B cell (primary cell): Measurements from ENCODE around the gene IGSF9. TPM values are rescaled to one million over a fixed set of nuclear protein-coding genes. Genes with fewer than 3 reads are reported as not detected.

ENCODE experiments used
- ATAC-seq: fragments of 200-7000 bp; cut with Tn5 transposase; one replicate; pipeline ENCODE4 v1.10.0; 2021; ENCODE audit warnings: low read depth, mild to moderate bottlenecking, moderate number of reproducible peaks, moderate library complexity
- CTCF ChIA-PET: fragments of 350-600 bp; sonication (Branson Sonifier 250); formaldehyde crosslinking; loops from one replicate; lab custom pipeline; 2021; ENCODE audit warnings: antibody characterized with exemption, inconsistent platforms; lab: Charles Lee
- POLR2A ChIA-PET: fragments of 350-600 bp; sonication (Branson Sonifier 250); formaldehyde crosslinking; loops from one replicate; lab custom pipeline; 2021; ENCODE audit warnings: antibody characterized with exemption; lab: Charles Lee
- DNase-seq: peaks from one replicate; pipeline ENCODE4 v3.0.0; 2013
- H2AFZ ChIP-seq: 2 replicates; pipeline ENCODE4 v1.6.1; 2012; ENCODE audit warnings: mild to moderate bottlenecking, low read depth, low read length; ENCODE audit not compliant: insufficient read depth, poor library complexity, severe bottlenecking
- H3K27ac ChIP-seq, 2 donors: 1 replicate in 1 of 2; 2 replicates in 1 of 2; pipeline ENCODE4 v1.5.1; 2012 to 2013; ENCODE audit warnings: low read length in 2 of 2, mild to moderate bottlenecking in 2 of 2, moderate library complexity in 1 of 2
- H3K27me3 ChIP-seq, 4 experiments: fragments of 200-600 bp in 1 of 4; sonication (generic) in 1 of 4; replicated peaks in 1 of 4; 1 replicate in 2 of 4; 2 replicates in 2 of 4; pipeline versions ENCODE4 v1.6.1 to v1.7.0; 2013 to 2016; ENCODE audit warnings: low read length in 3 of 4, mild to moderate bottlenecking in 2 of 4, mixed read lengths in 1 of 4, moderate library complexity in 1 of 4; ENCODE audit not compliant: insufficient read depth in 4 of 4, control insufficient read depth in 3 of 4; ENCODE audit errors: control extremely low read depth in 1 of 4
- H3K36me3 ChIP-seq, 2 experiments: replicated peaks in 1 of 2; 1 replicate in 1 of 2; 2 replicates in 1 of 2; pipeline versions ENCODE4 v1.6.1 to v1.7.1; 2013; ENCODE audit warnings: low read length in 1 of 2; ENCODE audit not compliant: insufficient read depth in 2 of 2, control insufficient read depth in 1 of 2; ENCODE audit errors: control extremely low read depth in 1 of 2, extremely low read depth in 1 of 2
- H3K4me1 ChIP-seq, 2 donors: fragments of 200-600 bp in 1 of 2; sonication (generic) in 1 of 2; 1 replicate in 1 of 2; 2 replicates in 1 of 2; pipeline versions ENCODE4 v1.5.1 to v1.6.1; 2013 to 2017; ENCODE audit warnings: low read length in 2 of 2; ENCODE audit not compliant: control insufficient read depth in 2 of 2, insufficient read depth in 2 of 2
- H3K4me2 ChIP-seq: replicated peaks from 2 replicates; pipeline ENCODE3; 2012; ENCODE audit warnings: mild to moderate bottlenecking, low read depth, low read length; ENCODE audit not compliant: poor library complexity, severe bottlenecking
- H3K4me3 ChIP-seq, 5 experiments: fragments of 200-600 bp in 1 of 5; sonication (generic) in 1 of 5; 1 replicate in 3 of 5; 2 replicates in 2 of 5; pipeline versions ENCODE4 v1.5.1 to v1.7.0; 2011 to 2016; ENCODE audit warnings: low read length in 4 of 5, mild to moderate bottlenecking in 4 of 5, low read depth in 2 of 5, control low read depth in 1 of 5, moderate library complexity in 1 of 5; ENCODE audit not compliant: insufficient read depth in 1 of 5; ENCODE audit errors: control extremely low read depth in 1 of 5, extremely low read depth in 1 of 5
- H3K79me2 ChIP-seq: fragments of 200-600 bp; sonication (generic); one replicate; pipeline ENCODE4 v1.6.0; 2016; ENCODE audit warnings: low read length; ENCODE audit not compliant: control insufficient read depth, insufficient read depth
- H3K9ac ChIP-seq: fragments of 200-600 bp; sonication (generic); 2 replicates; pipeline ENCODE4 v1.6.1; 2017; ENCODE audit warnings: mild to moderate bottlenecking, low read length, moderate library complexity
- H3K9me3 ChIP-seq, 3 donors: one replicate each; pipeline versions ENCODE4 v1.6.1 to v1.7.1; 2013; ENCODE audit warnings: low read length in 2 of 3; ENCODE audit not compliant: control insufficient read depth in 2 of 3, insufficient read depth in 1 of 3; ENCODE audit errors: control extremely low read depth in 1 of 3
- H4K20me1 ChIP-seq: 2 replicates; pipeline ENCODE4 v1.6.0; 2012; ENCODE audit warnings: mild to moderate bottlenecking, low read length; ENCODE audit not compliant: insufficient read depth, control insufficient read depth, poor library complexity, severe bottlenecking
- H3K27ac Mint-ChIP-seq: one replicate; pipeline ENCODE4 v1.8.0; 2021; ENCODE audit warnings: mixed read lengths
- H3K27me3 Mint-ChIP-seq: one replicate; pipeline ENCODE4 v1.8.0; 2021; ENCODE audit warnings: mixed read lengths
- H3K4me1 Mint-ChIP-seq: one replicate; pipeline ENCODE4 v1.8.0; 2021; ENCODE audit warnings: mixed read lengths
- H3K4me3 Mint-ChIP-seq: one replicate; pipeline ENCODE4 v1.8.0; 2021; ENCODE audit warnings: mixed read lengths
- H3K9me3 Mint-ChIP-seq: one replicate; pipeline ENCODE4 v1.8.0; 2022; ENCODE audit warnings: mixed read lengths; ENCODE audit not compliant: insufficient read depth
- CTCF ChIP-seq: fragments of 200-600 bp; IDR thresholded peaks from one replicate; pipeline ENCODE4 v1.8.0; 2022; ENCODE audit warnings: antibody characterized with exemption, mild to moderate bottlenecking
- EZH2 ChIP-seq: IDR thresholded peaks from 2 replicates; pipeline ENCODE4 v1.6.1; 2012; ENCODE audit warnings: borderline replicate concordance, low read depth, mild to moderate bottlenecking, moderate library complexity, low read length; ENCODE audit not compliant: insufficient read depth, poor library complexity, severe bottlenecking
- WGBS: methylation state at CpG from one replicate; pipeline ENCODE4 v1.1.5; 2013; ENCODE audit warnings: missing lambda C conversion rate; ENCODE audit not compliant: insufficient coverage; 5-methylcytosine and 5-hydroxymethylcytosine counted together
- intact Hi-C: fragments of 100-400 bp; cut with micrococcal nuclease; formaldehyde crosslinking; loops from one replicate; pipeline ENCODE4 v1.10.0; 2022
- polyA plus RNA-seq: library from polyadenylated mRNA; depleted of rRNA; stranded (reverse); fragments of >200 nt; gene quantifications from 2 replicates; pipeline ENCODE4 v1.2.3, GENCODE V29; 2012
- total RNA-seq, 2 donors: library from RNA; stranded (reverse); fragments of 120-200 nt in 1 of 2; gene quantifications; 1 replicate in 1 of 2; 2 replicates in 1 of 2; pipeline versions ENCODE4 v1.2.3 to v1.2.4, GENCODE V29; 2013 to 2022

Gene IGSF9
- total and polyA plus RNA-seq, 2 donors (not counting 1 experiment from before 2014, with no cell fraction given) = 0.36 to 0.37 TPM

GRCh38 chr1:159930216-159930615, 15.2 kb downstream of the IGSF9 start:
- WGBS = 92% methylated on average over 10 of the region's 11 CpGs
- H3K4me1 Mint-ChIP-seq = peaks cover 16% of the 10 kb centered on the region
- no peak overlapping the region for H3K27ac Mint-ChIP-seq
- DNase-seq = peak; percentile 18
- Histone ChIP-seq H2AFZ (no peak overlapping the region), H3K9me3 (peaks cover 0 to under 1% (median 0%) of the 10 kb centered on the region in 3 donors), H3K4me1 (peaks cover 9 to 10% of the 10 kb centered on the region in 2 donors), H3K79me2 (peaks cover 31% of the 10 kb centered on the region), H3K4me3 (no peak overlapping the region), H3K36me3 (no peaks in the 10 kb centered on the region), H3K27me3 (no peaks in the 10 kb centered on the region), H3K27ac (no peak overlapping the region), H4K20me1 (peaks cover under 1% of the 10 kb centered on the region), H3K9ac (no peak overlapping the region), H3K4me2 (no peak overlapping the region)
- intact Hi-C loops = no loop called here
- no peak overlapping the region for H3K4me3 Mint-ChIP-seq
- ChIA-PET POLR2A (no interaction called here), CTCF (interaction anchor here (1.0 to 1.8 kb wide), 3 partner anchors 9 to 77 kb away, joined by 3 to 5 read pairs (median 3); no protein-coding TSS in a partner anchor)
- no peaks in the 10 kb centered on the region for H3K9me3 Mint-ChIP-seq
- TF ChIP-seq CTCF = no peak
- no peak for TF ChIP-seq EZH2
- H3K27me3 Mint-ChIP-seq = peaks cover 7% of the 10 kb centered on the region
- no peak for ATAC-seq

- H3K9me3 Mint-ChIP-seq = no peaks in the 10 kb centered on the region
- Histone ChIP-seq H3K27ac (no peak overlapping the region), H3K4me2 (no peak overlapping the region), H3K9me3 (peaks cover 0 to 4% (median 0%) of the 10 kb centered on the region in 3 donors), H3K4me3 (no peak overlapping the region), H3K36me3 (no peaks in the 10 kb centered on the region), H2AFZ (no peak overlapping the region), H3K9ac (no peak overlapping the region), H3K27me3 (no peaks in the 10 kb centered on the region), H4K20me1 (peaks cover 9% of the 10 kb centered on the region), H3K4me1 (peaks cover 9 to 10% of the 10 kb centered on the region in 2 donors), H3K79me2 (peaks cover 39% of the 10 kb centered on the region)
- ChIA-PET CTCF (interaction anchor here (1.1 to 1.9 kb wide), 2 partner anchors 78 kb away, joined by 5 read pairs; no protein-coding TSS in a partner anchor), POLR2A (no interaction called here)
- ATAC-seq (no peak), DNase-seq (peak; percentile 27)
- intact Hi-C loops = loop anchor here (10.0 kb wide), 2 partner anchors 1115 to 1815 kb away; partner anchors contain the start of genes DUSP12 and USF1
- TF ChIP-seq EZH2 (no peak), CTCF (no peak)
- no peak overlapping the region for H3K27ac Mint-ChIP-seq
- peaks cover 7% of the 10 kb centered on the region for H3K27me3 Mint-ChIP-seq
- H3K4me3 Mint-ChIP-seq = no peak overlapping the region
- WGBS = 92% methylated on average over 45 of the region's 48 CpGs
- H3K4me1 Mint-ChIP-seq = peaks cover 16% of the 10 kb centered on the region
Measured at GRCh38 chr1:159929155-159930051, 16.0 kb downstream of the IGSF9 start.
